ENCODE results near the gene ACOT12.
A peak's percentile ranks its signal among the peaks of the same experiment; 100 is the strongest.
"Not testable (repeated sequence)": the region's sequence is repeated elsewhere in the genome, so short reads cannot be mapped to it uniquely, and the experiment has no call there.

Gene ACOT12

DNA sequence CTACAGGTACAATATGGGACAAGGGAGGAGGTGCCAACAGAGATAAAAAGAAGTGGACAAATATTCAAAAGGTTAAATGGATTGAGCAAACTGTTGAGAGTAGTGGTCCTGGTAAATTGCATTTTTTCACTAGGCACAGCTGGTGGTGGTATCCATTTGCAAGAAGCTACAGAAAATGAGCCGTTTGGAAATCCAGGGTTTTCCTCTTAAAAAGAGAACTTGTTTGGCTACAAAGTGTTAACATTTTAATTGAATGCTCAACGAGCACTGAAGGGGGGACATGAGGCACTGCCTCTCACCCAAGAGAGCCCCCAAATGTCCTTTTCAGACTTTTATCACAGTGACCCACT is 93.0 kb downstream of the ACOT12 start:
- Mint-ChIP-seq H3K9me3 (no peaks in the 10 kb centered on the region), H3K4me3 (peak overlapping the region; percentile 93 to 95), H3K4me1 (peaks cover 41% of the 10 kb centered on the region), H3K27me3 (no peaks in the 10 kb centered on the region), H3K27ac (peak overlapping the region; percentile 96)
- ATAC-seq, result no peak
- DNase-seq, result no peak

GRCh38 chr5:81297531-81297930 is 96.4 kb downstream of the ACOT12 start:
- no peaks in the 10 kb centered on the region for H3K27me3 Mint-ChIP-seq
- DNase-seq (no peak), ATAC-seq (no peak)
- H3K27ac Mint-ChIP-seq, result no peak overlapping the region
- no peak overlapping the region for H3K4me3 Mint-ChIP-seq
- H3K4me1 Mint-ChIP-seq, result peaks cover 41% of the 10 kb centered on the region
- H3K9me3 Mint-ChIP-seq, result peaks cover 12 to 14% of the 10 kb centered on the region in 2 donors

- not testable (repeated sequence) for DNase-seq, ATAC-seq, H3K4me3 Mint-ChIP-seq, H3K27ac Mint-ChIP-seq, H3K27me3 Mint-ChIP-seq
- peaks cover 51% of the 10 kb centered on the region for H3K4me1 Mint-ChIP-seq
- peaks cover 20 to 31% of the 10 kb centered on the region in 2 donors for H3K9me3 Mint-ChIP-seq
Measured at GRCh38 chr5:81294021-81294420, 99.9 kb downstream of the ACOT12 start.

- no peaks in the 10 kb centered on the region for H3K27me3 Mint-ChIP-seq
- H3K4me1 Mint-ChIP-seq, result peaks cover 44% of the 10 kb centered on the region
- no peak overlapping the region for H3K4me3 Mint-ChIP-seq
- H3K9me3 Mint-ChIP-seq, result peaks cover 20 to 31% of the 10 kb centered on the region in 2 donors
- no peak overlapping the region for H3K27ac Mint-ChIP-seq
- no peak for DNase-seq
- no peak for ATAC-seq
Measured at GRCh38 chr5:81292130-81292529, 101.8 kb downstream of the ACOT12 start.

- DNase-seq, result no peak
- Mint-ChIP-seq H3K27ac (peak overlapping the region in 1 of 2 donors; percentile 9), H3K4me1 (peaks cover 58% of the 10 kb centered on the region), H3K4me3 (no peak overlapping the region), H3K9me3 (peaks cover 20 to 31% of the 10 kb centered on the region in 2 donors), H3K27me3 (no peaks in the 10 kb centered on the region)
- ATAC-seq, result no peak
Measured at GRCh38 chr5:81290146-81290545, 103.8 kb downstream of the ACOT12 start.

DNA sequence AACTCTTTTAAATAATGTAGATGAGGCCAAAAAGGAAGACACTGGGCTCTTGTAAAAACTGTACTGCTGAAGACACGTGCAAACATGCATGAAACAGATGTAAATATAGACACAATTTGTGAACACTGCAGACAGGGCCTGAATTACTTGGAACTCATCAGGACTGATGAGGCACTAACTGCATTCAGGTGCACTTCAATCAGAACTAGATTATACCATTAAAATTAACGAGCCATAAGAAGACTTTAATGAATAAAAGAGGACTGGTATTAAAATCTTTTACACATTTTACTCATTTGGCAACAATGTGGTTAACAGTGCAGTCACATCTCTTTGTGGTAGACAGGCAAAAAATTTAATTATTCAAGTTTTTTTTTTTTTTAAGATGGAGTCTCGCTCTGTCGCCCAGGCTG is 105.9 kb downstream of the ACOT12 start:
- no peak overlapping the region for H3K4me3 Mint-ChIP-seq
- no peaks in the 10 kb centered on the region for H3K27me3 Mint-ChIP-seq
- DNase-seq (no peak), ATAC-seq (peak; percentile 8)
- H3K4me1 Mint-ChIP-seq, result peaks cover 51% of the 10 kb centered on the region
- peaks cover 10 to 22% of the 10 kb centered on the region in 2 donors for H3K9me3 Mint-ChIP-seq
- H3K27ac Mint-ChIP-seq, result no peak overlapping the region

- Mint-ChIP-seq H3K27ac (no peak overlapping the region), H3K4me1 (peaks cover 39% of the 10 kb centered on the region), H3K9me3 (peaks cover 0 to 8% of the 10 kb centered on the region in 2 donors)
Measured at GRCh38 chr5:81286059-81286617, 107.8 kb downstream of the ACOT12 start.

GRCh38 chr5:81283976-81284375 is 110.0 kb downstream of the ACOT12 start:
- H3K4me1 Mint-ChIP-seq, result peaks cover 25% of the 10 kb centered on the region
- H3K27me3 Mint-ChIP-seq, result no peaks in the 10 kb centered on the region
- H3K4me3 Mint-ChIP-seq, result no peak overlapping the region
- no peak for ATAC-seq
- H3K9me3 Mint-ChIP-seq, result peaks cover 0 to 8% of the 10 kb centered on the region in 2 donors
- DNase-seq, result no peak
- H3K27ac Mint-ChIP-seq, result no peak overlapping the region

More at GRCh38 chr5:81286059-81286617, 107.8 kb downstream of the ACOT12 start:
- Mint-ChIP-seq H3K4me3 (no peak overlapping the region), H3K27me3 (no peaks in the 10 kb centered on the region)
- ATAC-seq (no peak), DNase-seq (no peak)

Measured in stimulated activated naive CD8-positive, alpha-beta T cell treated with anti-CD3 and anti-CD28 coated beads, Interleukin-15, amount 100 ng/mL, for 72 hours (primary cell).